Activated naive CD8-positive, alpha-beta T cell treated with anti-CD3 and anti-CD28 coated beads, Interleukin-2, amount 10 ng/mL, durations not matched to agents 7 days and 5 days (primary cell): Measurements from ENCODE around the gene GABRA4. TPM values are rescaled to one million over a fixed set of nuclear protein-coding genes. Genes with fewer than 3 reads are reported as not detected.

Source experiments
- ATAC-seq: fragments of 150-1000 bp; cut with Tn5 transposase; one replicate; pipeline ENCODE4 v1.10.0; 2021; ENCODE audit warnings: low read depth, moderate library complexity
- POLR2A ChIA-PET: fragments of 350-600 bp; sonication (Branson Sonifier 250); formaldehyde crosslinking; loops from one replicate; lab custom pipeline; 2021; ENCODE audit warnings: antibody characterized with exemption; lab: Charles Lee
- DNase-seq: peaks from one replicate; pipeline ENCODE4 v3.0.0; 2021
- H3K27ac Mint-ChIP-seq: one replicate; pipeline ENCODE4 v1.8.0; 2022; ENCODE audit warnings: mild to moderate bottlenecking, mixed read lengths
- H3K27me3 Mint-ChIP-seq: one replicate; pipeline ENCODE4 v1.8.0; 2022; ENCODE audit warnings: mild to moderate bottlenecking, moderate library complexity, mixed read lengths
- H3K36me3 Mint-ChIP-seq: one replicate; pipeline ENCODE4 v1.8.0; 2021; ENCODE audit warnings: mild to moderate bottlenecking, mixed read lengths
- H3K4me1 Mint-ChIP-seq: one replicate; pipeline ENCODE4 v1.8.0; 2021; ENCODE audit warnings: mixed read lengths
- H3K4me3 Mint-ChIP-seq: one replicate; pipeline ENCODE4 v1.8.0; 2022; ENCODE audit warnings: mild to moderate bottlenecking, moderate library complexity, mixed read lengths
- H3K9me3 Mint-ChIP-seq: one replicate; pipeline ENCODE4 v1.8.0; 2021; ENCODE audit warnings: mixed read lengths
- total RNA-seq, 2 experiments: library from RNA; stranded (reverse); gene quantifications; one replicate each; pipeline ENCODE4 v1.2.3, GENCODE V29; 2021

The GABRA4 gene
- total RNA-seq, 2 experiments from 2014 or later = not detected

DNA sequence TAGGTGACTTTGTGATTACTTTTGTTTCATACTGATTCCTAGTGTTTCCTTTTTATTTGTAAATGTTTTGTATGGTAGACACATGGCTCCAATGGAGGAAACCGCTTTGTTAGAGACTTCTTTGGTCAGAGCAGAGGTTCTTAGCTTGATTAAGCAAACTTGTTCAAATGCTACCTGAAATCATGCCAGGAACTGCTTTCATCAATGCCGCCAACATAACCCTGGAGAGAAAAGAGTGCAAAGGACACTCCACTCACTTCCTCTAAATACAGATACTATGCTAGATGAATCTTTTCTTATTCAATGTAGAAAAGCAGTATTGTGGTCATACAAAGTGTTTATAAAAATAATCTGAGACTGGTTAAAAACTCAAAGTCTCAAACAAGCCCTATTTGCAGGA, 58.7 kb downstream of the GABRA4 start:
- no peaks in the 10 kb centered on the region for H3K9me3 Mint-ChIP-seq
- no peak for ATAC-seq
- H3K4me1 Mint-ChIP-seq = no peaks in the 10 kb centered on the region
- H3K4me3 Mint-ChIP-seq = no peak overlapping the region
- POLR2A ChIA-PET = no interaction called here
- DNase-seq = no peak
- no peak overlapping the region for H3K27ac Mint-ChIP-seq
- no peaks in the 10 kb centered on the region for H3K36me3 Mint-ChIP-seq
- H3K27me3 Mint-ChIP-seq = no peaks in the 10 kb centered on the region

DNA sequence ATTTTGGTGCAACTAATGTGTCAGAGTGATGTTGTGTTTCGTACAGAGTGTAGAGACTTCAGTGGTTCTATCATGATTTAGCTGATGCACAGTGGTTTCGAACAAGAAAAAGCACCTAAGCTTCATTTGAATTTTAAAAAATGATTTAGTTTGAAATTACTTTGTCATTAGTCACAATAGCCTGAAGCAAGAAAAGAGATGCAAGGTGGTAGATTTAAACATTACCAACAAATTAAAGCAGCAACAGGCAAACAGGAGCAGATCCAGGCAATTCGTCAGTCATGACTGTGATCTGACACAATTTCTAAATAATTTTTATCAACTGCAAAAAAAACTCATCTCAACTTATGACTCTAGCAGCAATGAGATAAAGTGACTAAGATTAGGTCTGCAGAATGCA, 59.7 kb downstream of the GABRA4 start:
- no peaks in the 10 kb centered on the region for H3K9me3 Mint-ChIP-seq
- H3K27ac Mint-ChIP-seq = no peak overlapping the region
- H3K36me3 Mint-ChIP-seq = no peaks in the 10 kb centered on the region
- no peak overlapping the region for H3K4me3 Mint-ChIP-seq
- POLR2A ChIA-PET = no interaction called here
- H3K4me1 Mint-ChIP-seq = no peaks in the 10 kb centered on the region
- ATAC-seq (no peak), DNase-seq (no peak)
- H3K27me3 Mint-ChIP-seq = no peaks in the 10 kb centered on the region

DNA sequence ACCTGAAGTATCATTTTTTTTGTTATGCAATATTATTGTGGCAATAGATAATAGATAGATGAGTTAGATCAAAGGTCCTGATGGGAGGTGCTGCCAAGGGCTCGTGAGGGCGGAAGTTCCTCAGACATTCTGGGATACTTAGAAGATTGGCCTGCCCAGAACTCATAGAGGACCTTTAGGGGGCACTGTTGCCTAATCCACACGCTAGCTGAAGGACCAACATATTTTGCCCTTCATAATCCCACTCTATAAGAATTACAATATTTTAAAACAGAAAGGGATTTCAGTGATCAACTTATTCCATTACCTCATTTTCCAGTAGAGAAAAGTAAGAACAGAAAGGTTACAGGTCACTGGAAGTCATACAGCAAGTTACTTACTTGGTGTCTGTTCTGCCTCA, 61.4 kb downstream of the GABRA4 start:
- POLR2A ChIA-PET = no interaction called here
- Mint-ChIP-seq H3K36me3 (no peaks in the 10 kb centered on the region), H3K4me1 (no peaks in the 10 kb centered on the region), H3K27me3 (no peaks in the 10 kb centered on the region), H3K9me3 (no peaks in the 10 kb centered on the region), H3K27ac (no peak overlapping the region), H3K4me3 (no peak overlapping the region)
- ATAC-seq (peak; percentile 42), DNase-seq (no peak)

DNA sequence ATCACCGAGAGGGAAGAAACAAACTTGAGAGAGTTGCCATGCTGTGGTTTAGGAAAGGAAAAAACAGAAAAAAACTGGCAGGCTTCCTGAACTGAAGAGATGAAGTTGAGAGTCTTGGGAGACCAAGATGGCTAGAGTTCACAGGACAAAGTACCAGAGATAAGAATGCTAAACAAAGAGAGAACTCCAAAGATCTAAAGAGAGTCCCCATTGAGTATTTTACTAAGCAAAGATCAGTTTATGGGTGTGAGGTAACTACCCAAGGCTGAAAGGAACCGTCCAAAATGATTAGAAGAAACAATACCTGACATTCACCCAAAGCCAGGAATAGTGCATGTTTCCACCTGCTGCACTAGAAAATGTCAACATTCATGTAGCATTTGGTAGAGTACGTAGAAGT, 62.5 kb downstream of the GABRA4 start:
- no peaks in the 10 kb centered on the region for H3K36me3 Mint-ChIP-seq
- POLR2A ChIA-PET = no interaction called here
- H3K4me3 Mint-ChIP-seq = no peak overlapping the region
- H3K4me1 Mint-ChIP-seq = no peaks in the 10 kb centered on the region
- DNase-seq = no peak
- no peak overlapping the region for H3K27ac Mint-ChIP-seq
- H3K9me3 Mint-ChIP-seq = no peaks in the 10 kb centered on the region
- no peak for ATAC-seq
- H3K27me3 Mint-ChIP-seq = no peaks in the 10 kb centered on the region

DNA sequence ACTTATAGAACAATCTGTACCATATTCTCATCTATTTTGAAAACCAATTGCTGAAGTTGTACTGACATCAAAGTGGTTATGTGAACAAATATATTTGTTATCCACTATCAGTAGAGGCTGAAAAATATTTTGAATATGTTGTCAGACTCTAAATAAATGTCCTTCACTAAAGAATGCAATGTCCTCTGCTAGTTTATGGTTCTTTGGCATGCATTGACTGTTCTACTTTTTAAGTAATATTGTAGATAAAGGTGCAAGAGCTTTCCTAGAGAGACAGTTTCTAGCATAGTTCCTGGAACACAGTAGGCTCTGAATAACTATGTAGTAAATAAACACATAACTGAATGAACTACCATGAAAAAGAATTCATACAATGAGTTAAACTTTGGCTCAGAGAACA, 66.2 kb downstream of the GABRA4 start:
- H3K36me3 Mint-ChIP-seq = no peaks in the 10 kb centered on the region
- H3K4me1 Mint-ChIP-seq = no peaks in the 10 kb centered on the region
- H3K9me3 Mint-ChIP-seq = no peaks in the 10 kb centered on the region
- no peaks in the 10 kb centered on the region for H3K27me3 Mint-ChIP-seq
- no peak for DNase-seq
- no peak overlapping the region for H3K27ac Mint-ChIP-seq
- POLR2A ChIA-PET = no interaction called here
- ATAC-seq = no peak
- no peak overlapping the region for H3K4me3 Mint-ChIP-seq

DNA sequence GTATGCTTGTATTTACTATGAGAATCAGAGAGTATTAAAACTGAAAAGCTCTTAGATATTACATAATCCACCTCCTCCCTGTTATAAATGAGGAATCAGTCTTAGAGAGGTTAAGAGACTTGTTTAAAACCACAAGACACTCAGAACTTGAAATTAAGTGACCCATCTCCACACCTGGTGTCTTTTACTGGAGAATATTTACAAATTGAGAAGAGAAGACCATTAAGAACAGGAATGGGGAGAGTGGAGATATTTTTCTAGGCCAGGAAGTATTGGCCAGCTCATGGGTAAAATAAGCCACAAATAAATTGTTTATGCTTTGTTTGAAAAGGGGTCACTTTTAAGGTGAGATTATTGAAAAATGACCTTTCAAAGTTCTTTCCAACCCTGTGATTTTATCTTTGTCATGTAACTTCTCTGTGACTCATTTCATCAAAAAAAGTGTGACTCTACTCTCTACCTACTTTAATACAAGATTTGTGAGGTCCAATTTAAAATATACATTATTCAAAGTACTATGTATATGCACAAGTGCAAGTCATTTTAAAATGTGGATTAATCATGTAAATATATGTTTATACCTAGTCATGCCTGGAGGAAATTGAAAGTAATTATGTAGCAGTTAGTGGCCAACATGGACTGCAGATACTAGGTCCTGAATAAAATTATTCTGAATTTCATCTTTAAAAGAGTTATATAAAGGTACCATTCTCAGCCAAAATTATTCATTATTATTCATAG, 68.4 kb downstream of the GABRA4 start:
- Mint-ChIP-seq H3K9me3 (no peaks in the 10 kb centered on the region), H3K27ac (no peak overlapping the region), H3K36me3 (no peaks in the 10 kb centered on the region), H3K4me3 (no peak overlapping the region), H3K4me1 (no peaks in the 10 kb centered on the region), H3K27me3 (no peaks in the 10 kb centered on the region)
- no peak for DNase-seq
- ATAC-seq = no peak
- POLR2A ChIA-PET = no interaction called here

DNA sequence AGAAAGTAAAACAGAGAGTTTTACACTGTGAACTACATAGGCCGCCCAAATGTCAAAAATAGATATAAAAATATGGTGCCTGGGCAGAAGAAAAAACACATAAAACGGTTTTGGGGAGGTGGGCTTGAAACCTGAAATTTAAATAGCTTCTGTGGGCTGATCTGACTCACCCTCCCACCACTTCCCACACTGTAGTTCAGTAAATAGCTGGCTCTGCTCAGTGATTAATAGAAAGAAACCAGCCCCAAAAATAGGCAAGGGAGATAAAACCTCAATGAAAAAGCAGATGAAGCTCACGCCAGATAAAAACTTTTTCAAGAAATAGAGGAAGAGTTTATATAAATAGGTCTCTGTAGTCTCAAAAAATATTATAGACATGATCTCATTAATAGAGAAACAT, 71.2 kb downstream of the GABRA4 start:
- H3K27me3 Mint-ChIP-seq = no peaks in the 10 kb centered on the region
- no peaks in the 10 kb centered on the region for H3K9me3 Mint-ChIP-seq
- no peak for ATAC-seq
- no peaks in the 10 kb centered on the region for H3K4me1 Mint-ChIP-seq
- no peaks in the 10 kb centered on the region for H3K36me3 Mint-ChIP-seq
- H3K4me3 Mint-ChIP-seq = no peak overlapping the region
- POLR2A ChIA-PET = no interaction called here
- no peak for DNase-seq
- H3K27ac Mint-ChIP-seq = no peak overlapping the region

DNA sequence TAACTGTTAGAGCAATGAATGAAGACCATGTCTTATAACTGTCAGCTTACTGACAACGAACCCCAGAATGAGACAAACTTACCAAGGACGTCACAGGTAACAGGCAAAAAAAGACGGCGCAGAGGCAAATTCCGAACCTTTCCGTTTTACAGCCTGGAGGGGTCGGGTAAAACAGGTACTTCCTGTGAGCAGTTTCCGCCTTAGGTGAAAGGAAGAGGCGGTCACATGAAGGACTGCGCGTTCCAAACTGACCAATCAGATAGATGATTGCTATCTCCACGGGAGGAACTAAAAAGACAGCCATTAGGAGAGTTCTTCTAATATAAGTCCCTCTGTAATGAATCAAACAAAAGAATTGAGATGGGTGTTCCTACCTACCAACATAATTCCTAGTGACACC, 84.3 kb downstream of the GABRA4 start, which contains the start of gene COX7B2:
Gene COX7B2 (minus strand): TSS at position 168 of the 400 bp plus-strand sequence. CDS start 174,053 bp downstream, outside the sequence.
- Mint-ChIP-seq H3K4me3 (no peak within 1 kb of the TSS), H3K27me3 (no peaks in the 10 kb centered on the region), H3K36me3 (no peaks in the 10 kb centered on the region), H3K4me1 (no peaks in the 10 kb centered on the region), H3K27ac (no peak within 1 kb of the TSS), H3K9me3 (peaks cover 2% of the 10 kb centered on the region)
- DNase-seq (no peak), ATAC-seq (no peak)
- POLR2A ChIA-PET = no interaction called here

DNA sequence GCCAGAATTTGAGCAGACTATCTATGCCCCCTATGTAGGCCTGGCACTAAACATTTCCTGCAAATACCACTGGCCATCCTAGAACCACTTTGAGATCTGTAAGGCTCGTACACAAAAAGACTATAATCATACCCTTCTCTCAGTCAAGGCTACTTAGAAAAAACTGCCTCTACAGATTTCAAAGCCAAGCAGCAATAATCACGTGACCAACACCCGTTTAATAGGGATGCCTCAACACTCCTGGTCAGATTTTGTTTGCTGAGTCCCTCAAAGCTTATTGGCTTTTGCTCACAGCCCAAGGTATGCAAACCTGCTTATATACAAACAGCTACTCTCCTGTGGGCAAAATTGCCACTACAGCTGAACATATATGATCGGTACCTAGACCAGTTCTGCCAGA, 85.2 kb downstream of the GABRA4 start:
- POLR2A ChIA-PET = no interaction called here
- no peaks in the 10 kb centered on the region for H3K27me3 Mint-ChIP-seq
- no peaks in the 10 kb centered on the region for H3K36me3 Mint-ChIP-seq

DNA sequence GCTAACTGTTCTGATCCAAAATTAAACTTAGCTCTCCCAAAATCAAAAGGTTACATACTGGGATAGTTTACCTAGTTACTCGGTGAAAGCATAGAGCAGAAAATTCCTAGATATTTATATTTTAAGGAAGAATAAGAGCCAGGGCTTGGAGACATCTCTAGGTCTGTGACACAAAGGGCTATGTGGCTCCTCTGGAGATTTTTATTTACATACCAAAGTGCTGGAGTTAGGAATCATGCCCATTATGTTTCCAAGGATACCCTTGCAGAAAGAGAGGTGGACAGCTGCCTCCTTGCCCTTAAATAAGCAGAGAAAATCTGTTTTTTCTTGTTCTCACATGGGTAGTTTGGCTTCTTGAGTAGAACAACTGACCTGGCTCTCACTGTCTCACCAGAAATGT, 93.3 kb downstream of the GABRA4 start:
- POLR2A ChIA-PET = no interaction called here
- ATAC-seq (no peak), DNase-seq (no peak)
- Mint-ChIP-seq H3K27ac (no peak overlapping the region), H3K4me3 (no peak overlapping the region), H3K36me3 (no peaks in the 10 kb centered on the region), H3K9me3 (no peaks in the 10 kb centered on the region), H3K4me1 (no peaks in the 10 kb centered on the region), H3K27me3 (no peaks in the 10 kb centered on the region)

More for the DNA sequence above, 85.2 kb downstream of the GABRA4 start:
- Mint-ChIP-seq H3K4me3 (no peak overlapping the region), H3K27ac (no peak overlapping the region), H3K4me1 (no peaks in the 10 kb centered on the region), H3K9me3 (peaks cover 2% of the 10 kb centered on the region)
- ATAC-seq (no peak), DNase-seq (no peak)

DNA sequence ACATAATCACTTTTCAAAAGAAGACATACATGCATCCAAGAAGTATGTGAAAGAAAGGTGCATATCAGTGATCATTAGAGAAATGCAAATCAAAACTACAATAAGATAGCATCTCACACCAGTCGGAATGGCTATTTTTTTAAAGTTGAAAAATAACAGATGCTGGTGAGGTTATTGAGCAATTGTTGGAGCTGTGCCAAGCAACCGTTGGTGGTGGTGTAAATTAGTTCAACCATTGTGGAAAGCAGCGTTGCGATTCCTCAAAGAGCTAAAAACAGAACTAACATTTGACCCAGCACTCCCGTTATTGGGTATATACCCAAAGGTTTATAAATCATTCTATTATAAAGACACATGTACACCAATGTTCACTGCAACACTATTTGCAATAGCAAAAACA, 98.6 kb downstream of the GABRA4 start:
- Mint-ChIP-seq H3K4me3 (no peak overlapping the region), H3K4me1 (no peaks in the 10 kb centered on the region), H3K27ac (no peak overlapping the region), H3K36me3 (no peaks in the 10 kb centered on the region), H3K27me3 (no peaks in the 10 kb centered on the region), H3K9me3 (no peaks in the 10 kb centered on the region)
- no peak for ATAC-seq
- no peak for DNase-seq
- POLR2A ChIA-PET = no interaction called here

DNA sequence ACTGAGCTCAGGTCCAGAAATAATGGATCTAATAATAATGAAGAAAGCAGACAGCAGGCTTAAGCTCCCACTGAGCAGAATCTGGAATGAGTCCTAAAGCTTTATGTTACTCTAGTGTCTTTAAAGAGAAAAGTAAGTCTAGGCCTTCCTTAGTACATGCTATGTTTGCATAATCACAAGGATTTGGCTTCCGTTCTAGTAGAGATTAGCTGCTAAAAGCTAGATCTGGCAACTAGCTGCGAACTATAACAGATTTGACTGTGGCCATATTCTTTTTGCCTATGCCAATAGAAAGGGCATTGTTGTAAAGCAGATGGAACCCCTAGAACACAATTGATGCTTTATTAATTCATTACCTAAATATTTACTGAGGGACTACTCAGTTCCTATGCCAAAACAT, 103.3 kb downstream of the GABRA4 start:
- no peaks in the 10 kb centered on the region for H3K4me1 Mint-ChIP-seq
- H3K27ac Mint-ChIP-seq = no peak overlapping the region
- ATAC-seq (no peak), DNase-seq (no peak)
- no peaks in the 10 kb centered on the region for H3K27me3 Mint-ChIP-seq
- no peaks in the 10 kb centered on the region for H3K9me3 Mint-ChIP-seq
- H3K36me3 Mint-ChIP-seq = no peaks in the 10 kb centered on the region
- no peak overlapping the region for H3K4me3 Mint-ChIP-seq
- POLR2A ChIA-PET = no interaction called here

DNA sequence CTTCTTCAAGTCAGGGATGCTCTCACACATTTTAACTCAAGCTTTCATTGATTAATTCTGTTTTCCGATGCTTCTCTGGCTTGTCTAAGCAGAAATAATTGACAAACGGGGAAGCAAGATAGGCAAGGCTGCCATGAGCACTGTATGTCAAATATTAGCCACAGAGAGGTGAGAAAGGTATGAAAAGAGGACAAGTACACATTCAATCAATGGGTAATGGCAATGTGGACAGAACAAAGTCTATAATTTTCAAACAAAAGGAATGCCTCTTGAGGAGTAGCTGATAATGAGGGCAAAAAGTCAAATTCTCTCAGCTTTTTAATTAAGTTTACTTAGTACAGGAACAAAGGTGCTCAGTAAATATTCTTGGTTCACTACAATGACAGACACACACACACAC, 104.0 kb downstream of the GABRA4 start:
- Mint-ChIP-seq H3K27me3 (no peaks in the 10 kb centered on the region), H3K4me3 (no peak overlapping the region), H3K9me3 (no peaks in the 10 kb centered on the region), H3K36me3 (no peaks in the 10 kb centered on the region), H3K27ac (no peak overlapping the region), H3K4me1 (no peaks in the 10 kb centered on the region)
- ATAC-seq (no peak), DNase-seq (no peak)
- POLR2A ChIA-PET = no interaction called here

DNA sequence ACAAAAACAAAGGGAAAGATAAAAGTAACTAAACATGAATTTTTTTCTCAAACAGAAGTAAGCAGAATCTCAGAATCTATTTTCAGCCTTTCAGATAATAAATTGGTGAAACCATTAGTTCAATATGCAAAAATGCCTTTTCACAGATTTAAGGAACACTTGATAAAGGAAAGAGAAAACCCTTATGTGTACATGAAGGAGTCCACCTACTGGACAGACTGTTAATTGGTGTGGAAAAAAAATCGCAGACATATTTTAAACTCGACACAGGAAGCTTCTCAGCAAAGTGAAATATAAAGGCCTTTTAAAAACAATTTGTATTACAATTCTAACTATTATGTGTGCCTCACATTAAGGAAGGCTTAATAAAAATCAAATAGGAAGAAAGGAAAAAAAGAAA, 106.7 kb downstream of the GABRA4 start:
- no peak overlapping the region for H3K27ac Mint-ChIP-seq
- no peak overlapping the region for H3K4me3 Mint-ChIP-seq
- no peak for ATAC-seq
- H3K4me1 Mint-ChIP-seq = no peaks in the 10 kb centered on the region
- H3K27me3 Mint-ChIP-seq = no peaks in the 10 kb centered on the region
- POLR2A ChIA-PET = no interaction called here
- no peaks in the 10 kb centered on the region for H3K36me3 Mint-ChIP-seq
- H3K9me3 Mint-ChIP-seq = no peaks in the 10 kb centered on the region
- DNase-seq = no peak
